Fibroblast of the conjunctiva (primary cell): ENCODE measurements around the gene SLC41A1.

ENCODE experiments used
- DNase-seq: peaks from one replicate; pipeline ENCODE4 v3.0.0-alpha.2; 2010; ENCODE audit warnings: low read depth

SLC41A1 gene

DNA sequence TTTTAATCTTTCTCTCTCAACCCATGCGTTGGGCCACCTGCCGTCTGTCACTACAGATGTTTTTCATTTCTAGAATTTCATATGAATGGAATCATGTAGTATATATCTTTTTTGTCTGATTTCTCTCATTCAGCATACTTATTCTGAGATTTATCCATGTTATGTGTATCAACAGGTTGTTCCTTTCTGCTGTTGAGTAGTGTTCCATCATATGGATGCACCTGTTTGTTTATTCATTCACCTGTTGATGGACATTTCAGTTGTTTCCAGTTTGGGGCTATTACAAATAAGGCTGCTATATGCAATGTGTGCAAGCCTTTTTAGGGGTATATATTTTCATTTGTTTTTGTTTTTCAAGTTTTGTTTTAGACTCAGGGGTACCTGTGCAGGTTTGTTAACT, 9.4 kb upstream of the SLC41A1 start:
- no peak for DNase-seq

DNA sequence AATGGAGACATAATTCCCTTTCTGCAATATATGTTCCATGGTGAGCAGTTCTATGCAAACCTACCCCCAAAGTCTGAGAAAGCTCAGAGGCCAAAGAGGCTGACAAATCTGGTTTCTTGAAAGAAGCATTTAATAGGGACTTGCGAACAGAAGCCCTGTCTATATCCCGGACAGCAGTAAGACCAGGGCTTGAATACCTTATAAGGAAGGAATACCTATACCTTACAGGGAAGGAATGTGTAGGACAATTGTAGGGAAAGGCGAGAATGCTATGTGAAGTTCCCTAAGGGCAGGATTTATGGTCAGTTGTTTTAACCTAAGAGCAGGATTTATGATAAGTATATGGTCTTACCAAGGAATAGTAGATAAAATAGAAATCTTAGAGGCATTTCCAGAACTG, 5.0 kb upstream of the SLC41A1 start:
- DNase-seq: no peak

DNA sequence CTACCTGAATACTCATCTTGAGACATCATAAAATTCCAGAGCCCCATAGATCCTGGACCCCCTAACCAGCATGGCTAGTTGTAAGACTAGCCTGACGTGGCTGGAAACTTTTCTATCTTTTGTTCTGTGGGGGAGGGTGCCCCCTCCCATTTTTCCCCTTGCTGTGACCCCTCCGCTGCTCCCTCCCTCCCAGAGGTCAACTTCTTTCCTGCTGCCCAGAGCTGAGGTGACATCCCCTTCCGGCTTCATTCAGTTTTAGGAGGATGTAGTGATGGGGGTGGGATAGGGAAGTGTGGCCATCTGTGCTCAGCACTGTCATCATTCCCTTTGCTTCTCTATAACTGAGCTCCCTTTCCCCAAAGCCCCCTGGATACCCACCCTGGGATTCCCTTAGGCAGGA, 4.4 kb upstream of the SLC41A1 start:
- no peak for DNase-seq

GRCh38 chr1:205813755-205814058, 709 bp upstream of the SLC41A1 start:
- DNase-seq: no peak

DNA sequence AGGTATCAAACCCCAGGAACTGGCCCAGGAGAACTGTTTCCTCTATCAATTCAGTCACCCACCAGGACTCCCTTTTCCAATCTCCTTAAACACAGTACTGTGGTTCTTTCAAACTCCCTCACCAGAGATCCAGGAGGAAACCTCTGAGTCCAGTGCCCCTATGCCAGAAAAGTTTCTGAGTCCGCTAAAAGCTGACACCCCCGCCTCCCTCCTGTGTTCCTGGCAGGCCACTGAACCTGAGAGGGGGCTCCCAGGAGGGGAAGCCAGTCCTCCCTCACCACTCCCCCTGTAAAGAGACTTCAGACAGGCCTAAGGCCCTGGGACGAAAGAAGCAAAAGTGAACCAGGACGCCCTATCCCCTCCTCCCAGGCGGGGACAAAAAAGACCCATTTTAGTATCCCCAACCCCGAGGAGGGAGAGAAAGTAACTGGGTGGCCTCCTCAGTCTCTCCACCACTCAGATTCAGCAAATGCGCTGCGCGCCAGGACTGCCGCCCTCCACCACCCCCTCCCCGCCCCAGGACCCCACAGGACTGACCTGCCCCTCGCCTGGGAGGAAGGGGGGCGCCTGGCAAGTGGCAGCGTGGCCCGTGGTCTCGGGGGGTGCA, 624 bp downstream of the SLC41A1 start:
- DNase-seq: no peak

- DNase-seq: no peak
Observed at GRCh38 chr1:205811660-205812059, 1.3 kb downstream of the SLC41A1 start.

- no peak for DNase-seq
Observed at GRCh38 chr1:205810448-205811157, 2.4 kb downstream of the SLC41A1 start.

DNA sequence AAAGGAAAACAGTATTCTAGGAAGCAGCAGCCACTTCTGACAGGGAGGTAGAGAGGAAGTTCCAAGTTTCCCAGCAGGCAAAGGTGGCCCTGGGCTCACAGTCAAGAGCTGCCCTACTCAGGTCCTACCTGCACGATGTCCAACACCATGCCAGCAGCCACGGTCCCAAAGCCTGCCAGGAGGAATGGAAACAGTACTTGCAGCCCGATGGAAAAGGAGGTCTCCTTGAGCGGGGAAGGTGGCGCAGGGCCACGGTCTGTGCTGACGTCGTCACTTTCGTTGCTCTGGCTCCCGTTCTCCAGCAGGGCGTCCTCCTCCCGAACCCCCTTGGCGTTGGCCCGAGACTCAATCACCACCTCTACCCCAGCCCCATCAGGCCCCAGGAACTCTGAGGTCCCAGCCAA, 3.1 kb downstream of the SLC41A1 start:
- no peak for DNase-seq

DNA sequence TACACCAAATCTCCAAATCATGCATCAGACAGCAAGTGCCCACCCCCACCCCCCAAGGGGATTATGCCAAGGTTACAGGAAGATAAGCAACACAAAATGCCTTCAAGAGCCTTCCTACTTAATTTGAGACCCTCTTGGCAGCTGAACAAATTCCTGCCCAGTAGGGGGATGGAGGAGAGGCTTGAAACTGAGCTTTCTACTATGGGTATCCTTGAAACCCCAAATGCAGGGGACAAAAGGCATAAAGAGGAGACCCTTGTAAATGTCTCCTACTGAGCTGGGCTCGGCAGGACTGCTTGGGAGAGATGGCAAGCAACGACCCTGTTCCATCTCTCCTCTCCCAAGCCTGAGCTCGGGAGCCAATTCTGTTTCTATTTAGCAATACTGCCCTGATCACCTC, 3.5 kb downstream of the SLC41A1 start:
- DNase-seq: no peak

GRCh38 chr1:205805082-205805711, 7.8 kb downstream of the SLC41A1 start:
- no peak for DNase-seq

GRCh38 chr1:205804605-205805004, 8.4 kb downstream of the SLC41A1 start:
- no peak for DNase-seq

- no peak for DNase-seq
Observed at GRCh38 chr1:205803986-205804385, 9.0 kb downstream of the SLC41A1 start.

GRCh38 chr1:205802060-205802459, 10.9 kb downstream of the SLC41A1 start:
- no peak for DNase-seq

DNA sequence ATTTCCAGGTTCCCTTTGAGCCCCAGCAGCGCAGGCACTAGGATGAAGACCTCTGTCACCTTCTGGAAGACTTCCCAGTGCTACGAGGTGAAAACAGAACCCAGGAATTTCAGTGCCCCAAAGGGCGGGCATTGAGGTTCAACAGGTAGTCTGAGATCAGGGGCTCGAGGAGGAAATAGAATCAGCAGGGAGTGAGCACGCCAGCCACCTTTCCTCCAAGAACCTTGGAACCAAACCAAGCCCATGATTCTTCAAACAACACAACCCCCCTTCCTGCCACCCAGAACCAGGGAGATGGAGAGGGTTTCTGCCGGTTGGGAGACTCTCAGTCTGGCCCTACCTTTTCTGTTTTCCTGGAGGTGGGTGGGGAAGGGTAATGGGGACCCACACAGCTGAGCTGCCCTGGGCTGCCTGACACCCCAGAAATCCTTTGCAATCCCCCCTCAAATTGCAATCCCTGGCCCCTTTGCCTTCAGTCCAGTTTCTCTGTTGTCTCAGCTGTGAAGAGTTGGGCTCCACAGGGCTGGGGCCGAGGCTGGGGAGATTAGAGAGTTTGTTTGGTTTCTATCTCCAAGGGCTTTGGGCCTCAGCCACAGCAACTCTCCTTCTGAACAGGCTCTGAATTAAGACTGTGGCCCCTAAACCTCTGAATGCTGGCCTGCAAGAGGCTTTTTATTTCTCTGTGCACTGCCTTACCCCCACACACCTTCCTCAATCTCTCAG, 11.9 kb downstream of the SLC41A1 start:
- DNase-seq: no peak

- DNase-seq: no peak
Observed at GRCh38 chr1:205800427-205800826, 12.6 kb downstream of the SLC41A1 start.

- DNase-seq: no peak
Observed at GRCh38 chr1:205798577-205798976, 14.4 kb downstream of the SLC41A1 start.

- DNase-seq: no peak
Observed at GRCh38 chr1:205797168-205797567, 15.8 kb downstream of the SLC41A1 start.

GRCh38 chr1:205794011-205794730, 18.8 kb downstream of the SLC41A1 start:
- DNase-seq: no peak

DNA sequence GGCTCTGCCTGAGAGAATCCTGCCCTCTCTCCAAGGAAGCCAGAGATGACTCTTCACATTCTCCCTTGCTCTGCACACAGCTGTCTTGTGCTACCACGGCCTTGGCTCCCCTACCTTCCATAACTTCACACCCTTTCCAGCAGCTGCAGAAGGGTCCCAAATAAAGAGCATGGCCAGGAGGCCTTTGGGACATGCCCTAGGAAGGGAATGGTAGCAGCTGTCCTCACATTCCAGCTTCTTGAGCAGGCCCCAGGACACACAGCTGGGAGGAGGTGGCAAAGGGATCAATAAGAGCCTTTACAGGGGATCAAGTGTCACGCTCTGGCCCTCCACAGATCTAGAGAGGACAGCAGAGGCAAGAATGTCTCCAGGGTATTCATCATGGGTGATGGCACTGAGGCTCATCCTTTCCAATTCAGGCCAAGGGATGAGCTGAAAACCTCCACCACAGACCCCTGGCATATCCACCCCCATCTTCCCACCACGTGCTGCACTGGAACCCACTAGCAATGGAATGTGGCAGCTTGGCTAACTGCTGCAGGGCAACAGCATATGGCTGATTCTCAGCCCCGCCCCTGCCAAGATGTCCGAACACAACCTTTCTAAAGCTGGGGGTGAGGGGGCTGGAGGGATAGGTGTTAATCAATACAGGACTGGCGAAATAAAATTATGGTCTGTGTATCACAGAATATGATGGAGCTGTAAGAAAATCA, 19.9 kb downstream of the SLC41A1 start:
- no peak for DNase-seq

DNA sequence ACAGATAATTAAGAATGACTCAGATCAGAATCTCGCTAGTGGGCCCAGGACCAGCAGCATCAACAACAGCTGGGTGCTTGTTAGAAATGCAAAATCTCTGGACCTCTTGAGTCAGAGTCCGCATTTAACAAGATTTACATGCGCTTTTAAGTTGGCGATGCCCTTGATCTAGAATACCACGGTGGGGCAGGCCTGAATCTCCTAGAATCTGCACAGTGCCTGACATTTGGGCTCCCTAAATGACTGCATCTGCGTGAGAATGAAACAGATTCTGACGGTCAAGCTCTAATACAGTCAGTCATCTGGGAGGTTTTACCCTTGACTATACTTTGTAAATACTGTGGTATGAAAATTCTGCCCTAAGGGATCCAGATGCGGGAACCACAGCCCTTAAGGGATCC, 20.5 kb downstream of the SLC41A1 start:
- no peak for DNase-seq

GRCh38 chr1:205791568-205792180, 21.3 kb downstream of the SLC41A1 start:
- DNase-seq: no peak
